ENCODE results near the gene KRT72. TPM values are rescaled to one million over a fixed set of nuclear protein-coding genes. Genes with fewer than 3 reads are reported as not detected.

Gene KRT72
- total and polyA plus RNA-seq, 2 donors (not counting 3 experiments of a cell fraction or from before 2014, with no cell fraction given): not detected

GRCh38 chr12:52630008-52630500, 28.8 kb upstream of the KRT72 start:
- Histone ChIP-seq H3K79me2 (ENCODE audit: control insufficient read depth, insufficient read depth, low read length) (no peaks in the 10 kb centered on the region), H3K4me3 (replicated peaks in 1 of 3; ENCODE audit: insufficient read depth in 1 of 3, low read depth in 1 of 3, low read length in 3 of 3) (no peak overlapping the region), H3K9ac (replicated peaks; ENCODE audit: extremely low read depth, insufficient read depth, low read length) (no peak overlapping the region), H4K20me1 (replicated peaks; ENCODE audit: control insufficient read depth, extremely low read depth, insufficient read depth, low read length) (no peaks in the 10 kb centered on the region), H3K4me1 (ENCODE audit: control insufficient read depth, extremely low read depth, insufficient read depth, low read length) (no peaks in the 10 kb centered on the region), H3K27ac (ENCODE audit: insufficient read depth, low read depth, low read length) (no peak overlapping the region), H3K4me2 (ENCODE audit: insufficient read depth, low read length) (no peak overlapping the region), H3K27me3 (ENCODE audit: control insufficient read depth in 2 of 2, insufficient read depth in 2 of 2, low read length in 2 of 2) (peaks cover 7 to 9% of the 10 kb centered on the region in 2 experiments), H3K9me3 (replicated peaks; ENCODE audit: control insufficient read depth, insufficient read depth, low read length) (no peaks in the 10 kb centered on the region), H2AFZ (ENCODE audit: low read depth, low read length) (no peak overlapping the region), H3K36me3 (ENCODE audit: control insufficient read depth in 2 of 2, extremely low read depth in 1 of 2, insufficient read depth in 2 of 2, low read length in 2 of 2) (no peaks in the 10 kb centered on the region), H3K9me1 (replicated peaks; ENCODE audit: control insufficient read depth, extremely low read depth, insufficient read depth, low read length) (no peaks in the 10 kb centered on the region)
- intact Hi-C loops (cut with micrococcal nuclease) (no loop called here), dilution Hi-C loops (cut with MboI; ENCODE audit: extremely low pct_ligation_motif_present, low sequenced_read_pairs) (no loop called here)
- no TSS peak for BruUV-seq (replicated peaks)
- TF ChIP-seq MAX (IDR thresholded peaks at IDR 0.05; ENCODE audit: insufficient read depth, insufficient read length): no peak
- TF ChIP-seq GATA2 (IDR thresholded peaks at IDR 0.05; ENCODE audit: insufficient read depth, insufficient read length, low read depth, low read length): no peak
- no peak for TF ChIP-seq JUN (IDR thresholded peaks at IDR 0.05; ENCODE audit: borderline replicate concordance, insufficient read depth, insufficient read length, low read depth)
- no peak for TF ChIP-seq EZH2 (IDR thresholded peaks at IDR 0.05; ENCODE audit: borderline replicate concordance, low read depth, low read length, severe bottlenecking)
- TF ChIP-seq CTCF (IDR thresholded peaks at IDR 0.05; ENCODE audit: extremely low read depth in 1 of 2, insufficient read depth in 1 of 2, low read depth in 1 of 2, low read length in 2 of 2): no peak
- no peak for TF ChIP-seq MYC (IDR thresholded peaks at IDR 0.05; ENCODE audit: low read depth, low read length)
- TF ChIP-seq POLR2AphosphoS5 (IDR thresholded peaks at IDR 0.05; ENCODE audit: insufficient read depth, low read depth, low read length): no peak
- TF ChIP-seq FOS (IDR thresholded peaks at IDR 0.05; ENCODE audit: borderline replicate concordance, insufficient read depth, low read length): no peak
- no peak for TF ChIP-seq POLR2A (IDR thresholded peaks at IDR 0.05; ENCODE audit: low read depth, low read length)
- POLR2A ChIA-PET: no interaction called here
- CTCF ChIA-PET: interaction anchor here (1.1 kb wide), 1 partner anchor 230 kb away, joined by 3 read pairs; no protein-coding TSS in a partner anchor
- no peak for FAIRE-seq
- no peak for DNase-seq (ENCODE audit: low read depth, low spot score)
